ENCODE measurements around the gene NAT14. TPM values are rescaled to one million over a fixed set of nuclear protein-coding genes. Genes with fewer than 3 reads are reported as not detected.

The NAT14 gene
- total RNA-seq, 1 donor from 2014 or later = 4.6 TPM

- peak; percentile 66 for DNase-seq (ENCODE audit: low spot score)
- ATAC-seq = peak; percentile 74
Measured at GRCh38 chr19:55452749-55453346, 32.1 kb upstream of the NAT14 start.

- DNase-seq (ENCODE audit: low spot score) = no peak
Measured at GRCh38 chr19:55453511-55454260, 31.3 kb upstream of the NAT14 start.

GRCh38 chr19:55454787-55455243, 30.2 kb upstream of the NAT14 start:
- DNase-seq (ENCODE audit: low spot score) = no peak
- peak; percentile 24 for ATAC-seq

More at GRCh38 chr19:55453511-55454260, 31.3 kb upstream of the NAT14 start:
- ATAC-seq = peak; percentile 8

- DNase-seq (ENCODE audit: low spot score) (no peak), ATAC-seq (no peak)
Measured at GRCh38 chr19:55455576-55456235, 29.3 kb upstream of the NAT14 start.

- ATAC-seq (no peak), DNase-seq (ENCODE audit: low spot score) (peak; percentile 46)
Measured at GRCh38 chr19:55456347-55456746, 28.6 kb upstream of the NAT14 start.

GRCh38 chr19:55457683-55458457, 27.1 kb upstream of the NAT14 start:
- DNase-seq (ENCODE audit: low spot score) (no peak), ATAC-seq (no peak)

- DNase-seq (ENCODE audit: low spot score) = peak; percentile 44
- ATAC-seq = no peak
Measured at GRCh38 chr19:55459551-55459949, 25.4 kb upstream of the NAT14 start.

GRCh38 chr19:55459950-55460657, 24.9 kb upstream of the NAT14 start:
- DNase-seq (ENCODE audit: low spot score) (peak; percentile 46), ATAC-seq (no peak)

- ATAC-seq = peak; percentile 74
- peak; percentile 89 for DNase-seq (ENCODE audit: low spot score)
Measured at GRCh38 chr19:55460670-55461258, 24.2 kb upstream of the NAT14 start.

- DNase-seq (ENCODE audit: low spot score) (peak; percentile 100), ATAC-seq (peak; percentile 89)
Measured at GRCh38 chr19:55461259-55461973, 23.6 kb upstream of the NAT14 start, which contains the start of gene ISOC2. ISOC2 (minus strand) TSS chr19:55461642; CDS start chr19:55456486, 5,156 bp downstream.

GRCh38 chr19:55461974-55462626, 22.9 kb upstream of the NAT14 start:
- DNase-seq (ENCODE audit: low spot score) (no peak), ATAC-seq (peak; percentile 4)

- no peak for ATAC-seq
- no peak for DNase-seq (ENCODE audit: low spot score)
Measured at GRCh38 chr19:55462722-55463121, 22.3 kb upstream of the NAT14 start.

- ATAC-seq = no peak
- no peak for DNase-seq (ENCODE audit: low spot score)
Measured at GRCh38 chr19:55463583-55464031, 21.4 kb upstream of the NAT14 start.

GRCh38 chr19:55464039-55464661, 20.8 kb upstream of the NAT14 start:
- DNase-seq (ENCODE audit: low spot score) = no peak
- no peak for ATAC-seq

GRCh38 chr19:55464662-55465054, 20.3 kb upstream of the NAT14 start, which contains the start of gene C19orf85:
C19orf85 (minus strand) TSS chr19:55464751; CDS start chr19:55464554, 197 bp downstream.
- no peak for ATAC-seq
- no peak for DNase-seq (ENCODE audit: low spot score)

GRCh38 chr19:55465460-55466240, 19.3 kb upstream of the NAT14 start:
- ATAC-seq (no peak), DNase-seq (ENCODE audit: low spot score) (no peak)

GRCh38 chr19:55466241-55466614, 18.8 kb upstream of the NAT14 start:
- DNase-seq (ENCODE audit: low spot score) (no peak), ATAC-seq (no peak)
